Endometrium (tissue), 2 donors: ENCODE measurements around the gene PCDHGC4.
A peak's percentile ranks its signal among the peaks of the same experiment; 100 is the strongest.

Source experiments
- FAIRE-seq: peaks from 2 replicates; lab custom pipeline; 2012; peaks lifted over from hg19 to GRCh38; lab: Jason Lieb, UNC
- donor health status: control.
- donor health status: control.

Gene PCDHGC4

DNA sequence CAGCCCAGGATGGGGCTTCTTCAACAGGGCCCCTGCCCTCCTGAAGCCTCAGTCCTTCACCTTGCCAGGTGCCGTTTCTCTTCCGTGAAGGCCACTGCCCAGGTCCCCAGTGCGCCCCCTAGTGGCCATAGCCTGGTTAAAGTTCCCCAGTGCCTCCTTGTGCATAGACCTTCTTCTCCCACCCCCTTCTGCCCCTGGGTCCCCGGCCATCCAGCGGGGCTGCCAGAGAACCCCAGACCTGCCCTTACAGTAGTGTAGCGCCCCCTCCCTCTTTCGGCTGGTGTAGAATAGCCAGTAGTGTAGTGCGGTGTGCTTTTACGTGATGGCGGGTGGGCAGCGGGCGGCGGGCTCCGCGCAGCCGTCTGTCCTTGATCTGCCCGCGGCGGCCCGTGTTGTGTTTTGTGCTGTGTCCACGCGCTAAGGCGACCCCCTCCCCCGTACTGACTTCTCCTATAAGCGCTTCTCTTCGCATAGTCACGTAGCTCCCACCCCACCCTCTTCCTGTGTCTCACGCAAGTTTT, 27.6 kb downstream of the PCDHGC4 start:
- no peak for FAIRE-seq

DNA sequence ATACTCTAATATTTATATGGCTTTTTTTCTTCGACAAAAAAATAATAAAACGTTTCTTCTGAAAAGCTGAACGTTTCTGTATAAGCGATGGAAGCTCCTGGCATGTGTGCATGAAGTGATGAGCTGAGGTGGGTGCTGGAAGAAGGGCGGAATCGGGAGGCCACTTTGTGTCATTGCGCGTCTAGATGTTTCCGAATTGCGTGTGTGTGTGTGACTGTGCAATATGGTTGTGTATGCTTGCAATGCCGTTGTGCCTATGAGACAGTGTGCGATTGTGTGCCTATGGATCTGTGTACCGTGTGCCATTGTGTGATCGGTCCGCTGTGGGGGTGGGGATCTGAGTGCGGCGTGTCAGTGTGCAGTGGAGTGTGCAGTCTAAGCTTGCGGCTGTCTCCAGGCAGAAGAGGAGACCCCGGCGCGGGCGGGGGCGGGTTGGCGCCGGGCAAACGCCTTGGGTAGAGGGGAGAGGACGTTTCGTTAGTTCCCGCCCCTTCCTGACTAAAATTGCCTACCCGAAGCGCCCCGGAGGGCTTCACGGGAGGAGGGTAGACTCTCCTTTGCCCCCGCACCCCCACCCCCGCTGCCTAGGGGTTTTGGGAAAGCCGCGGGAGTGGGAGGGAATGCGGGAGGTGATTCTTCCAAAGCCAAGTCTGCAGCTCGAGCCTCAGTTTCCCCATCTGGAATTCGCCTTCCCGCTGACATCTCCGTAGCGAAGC, 28.2 kb downstream of the PCDHGC4 start:
- FAIRE-seq: no peak

DNA sequence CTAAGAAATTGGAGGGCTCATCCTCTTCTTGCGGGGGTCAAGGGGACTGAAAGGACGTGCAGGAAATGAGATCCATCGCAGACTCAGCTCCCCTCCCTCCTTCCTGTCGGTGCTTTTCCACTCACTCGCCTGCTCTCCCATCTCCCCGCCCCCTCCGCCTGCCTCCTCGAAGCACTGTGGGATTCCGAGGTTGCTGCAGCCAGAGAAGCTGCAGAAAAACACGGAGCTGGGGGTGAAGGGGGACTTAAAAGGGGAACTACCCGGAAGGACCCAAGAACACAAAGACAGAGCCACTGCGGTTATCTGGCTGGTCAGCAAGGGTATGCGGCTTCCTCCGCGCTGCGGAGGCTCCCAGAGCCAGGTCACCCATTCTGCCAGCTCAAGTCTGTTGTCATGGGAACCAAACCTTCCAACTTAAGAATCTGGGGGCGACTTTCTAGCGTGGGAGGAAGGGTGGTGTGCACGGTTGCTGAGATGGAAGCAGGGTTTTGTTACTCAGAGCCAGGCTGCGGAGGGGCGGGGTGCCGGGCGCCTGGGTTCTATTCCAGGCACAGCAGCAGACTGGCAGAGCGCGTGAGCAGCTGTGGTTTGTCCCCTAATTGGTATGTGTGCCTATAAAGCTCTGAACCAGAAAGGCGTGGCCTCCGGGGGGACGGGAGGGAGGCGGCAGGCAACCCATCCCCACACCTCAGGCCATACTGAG, 28.9 kb downstream of the PCDHGC4 start:
- FAIRE-seq: peak; percentile 21

DNA sequence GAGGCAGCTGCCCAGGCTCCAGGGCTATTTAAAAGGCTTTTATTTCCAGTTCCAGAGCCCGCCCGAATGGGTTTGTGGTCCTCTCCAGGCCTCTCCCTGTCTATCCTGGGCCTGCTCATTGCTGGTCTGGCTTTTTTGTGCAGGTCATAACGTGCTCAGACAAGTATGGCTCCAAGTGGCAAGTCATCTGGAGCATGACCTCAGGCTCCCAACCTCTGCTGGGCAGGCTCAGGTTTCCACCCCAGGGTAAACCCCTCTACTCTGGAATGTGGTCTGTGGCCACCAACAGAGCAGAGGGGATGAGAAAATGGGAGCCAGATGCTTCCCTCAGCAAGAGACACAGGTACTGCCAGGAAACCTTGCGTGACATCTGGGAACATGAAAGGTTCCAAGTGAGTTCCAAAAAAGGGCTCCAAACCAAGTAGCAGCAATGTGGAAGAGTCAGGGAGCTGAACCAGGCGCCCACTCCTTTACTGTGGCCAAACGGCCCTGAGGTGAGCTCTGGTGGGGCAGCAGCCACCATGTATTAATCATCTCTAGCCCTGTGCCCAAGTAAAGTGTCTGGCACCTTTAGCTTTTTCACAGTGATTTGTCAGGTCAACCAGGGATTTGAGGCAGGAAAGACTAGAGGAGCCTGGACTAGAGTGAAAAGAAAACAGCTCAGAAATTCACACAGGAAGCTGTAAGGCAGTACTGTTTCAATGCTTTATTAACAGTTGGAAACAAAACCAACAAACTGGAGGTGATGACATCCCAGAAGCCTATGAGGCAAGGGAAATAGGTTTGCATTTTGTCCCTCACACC, 29.7 kb downstream of the PCDHGC4 start:
- no peak for FAIRE-seq

- FAIRE-seq: no peak
Measured at GRCh38 chr5:141515141-141515540, 30.3 kb downstream of the PCDHGC4 start.

DNA sequence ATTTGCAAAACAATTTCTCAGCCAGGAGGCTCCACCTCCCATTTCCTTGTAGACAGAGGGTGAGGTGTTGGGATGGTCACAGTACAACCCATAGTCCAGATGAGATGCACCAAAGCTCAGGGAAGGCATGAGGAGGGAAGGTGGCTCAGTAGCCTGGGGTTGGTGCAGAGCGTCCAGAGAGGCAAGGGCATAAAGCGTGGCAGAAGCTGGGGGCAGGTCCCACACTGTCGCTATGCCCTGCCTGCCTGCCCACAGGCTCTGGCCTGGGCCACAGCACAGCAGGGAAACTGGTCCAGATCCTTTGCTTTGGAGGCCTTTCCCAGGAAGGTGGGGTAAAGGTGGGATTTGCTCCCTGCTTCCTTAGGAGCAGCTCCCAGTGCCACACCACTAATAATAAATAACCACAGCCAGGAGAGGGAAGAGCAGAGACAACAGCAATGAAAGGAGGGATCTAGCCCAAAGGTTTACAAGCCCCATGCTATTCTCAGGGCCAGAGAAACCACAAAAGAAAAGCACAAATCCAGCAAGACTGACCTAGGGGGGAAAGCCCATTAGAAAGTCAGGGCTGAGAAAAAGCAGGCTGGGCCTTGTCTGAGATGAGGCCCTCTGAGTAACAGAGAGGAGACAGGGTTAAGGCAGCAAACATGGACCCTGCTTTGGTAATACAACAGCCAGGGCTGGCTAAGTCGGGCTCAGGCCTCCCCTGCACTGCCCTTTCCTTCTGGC, 31.3 kb downstream of the PCDHGC4 start:
- no peak for FAIRE-seq

DNA sequence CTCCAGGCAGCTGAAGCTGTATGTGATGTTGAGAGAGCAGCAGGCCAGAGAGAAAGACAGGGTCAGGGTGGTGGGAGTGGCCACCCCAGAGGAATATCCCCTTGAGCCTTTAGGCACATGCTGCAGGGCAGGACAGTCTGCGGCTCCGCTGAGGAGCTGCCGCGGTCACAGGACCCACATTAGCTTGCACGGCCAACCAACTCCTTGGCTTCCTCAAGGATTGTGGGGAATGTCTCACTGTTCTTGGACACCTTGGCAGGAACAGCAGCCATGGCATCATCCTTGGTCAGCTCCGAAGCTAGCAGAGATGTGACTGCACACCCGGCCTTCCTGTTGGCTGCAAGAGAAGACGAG, 31.8 kb downstream of the PCDHGC4 start:
- no peak for FAIRE-seq

DNA sequence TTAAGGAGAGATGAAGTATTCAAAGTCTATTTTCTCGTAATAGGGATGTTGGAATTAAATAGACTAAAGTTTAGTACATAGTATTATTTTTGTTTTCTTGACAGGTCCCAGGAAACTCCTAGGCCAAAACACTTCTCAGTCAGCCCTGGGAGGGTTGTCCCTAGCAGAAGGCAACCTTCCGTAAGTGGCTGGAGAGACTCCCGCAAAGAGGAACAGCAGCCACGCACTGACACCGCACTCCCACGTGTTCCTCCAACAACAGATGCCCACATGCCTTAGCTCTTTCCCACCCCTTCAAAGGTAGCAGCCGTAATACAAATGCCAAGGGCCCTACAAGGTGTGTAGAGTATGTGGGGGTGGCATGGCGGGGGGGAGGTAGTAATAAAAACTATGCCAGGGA, 32.5 kb downstream of the PCDHGC4 start:
- no peak for FAIRE-seq

DNA sequence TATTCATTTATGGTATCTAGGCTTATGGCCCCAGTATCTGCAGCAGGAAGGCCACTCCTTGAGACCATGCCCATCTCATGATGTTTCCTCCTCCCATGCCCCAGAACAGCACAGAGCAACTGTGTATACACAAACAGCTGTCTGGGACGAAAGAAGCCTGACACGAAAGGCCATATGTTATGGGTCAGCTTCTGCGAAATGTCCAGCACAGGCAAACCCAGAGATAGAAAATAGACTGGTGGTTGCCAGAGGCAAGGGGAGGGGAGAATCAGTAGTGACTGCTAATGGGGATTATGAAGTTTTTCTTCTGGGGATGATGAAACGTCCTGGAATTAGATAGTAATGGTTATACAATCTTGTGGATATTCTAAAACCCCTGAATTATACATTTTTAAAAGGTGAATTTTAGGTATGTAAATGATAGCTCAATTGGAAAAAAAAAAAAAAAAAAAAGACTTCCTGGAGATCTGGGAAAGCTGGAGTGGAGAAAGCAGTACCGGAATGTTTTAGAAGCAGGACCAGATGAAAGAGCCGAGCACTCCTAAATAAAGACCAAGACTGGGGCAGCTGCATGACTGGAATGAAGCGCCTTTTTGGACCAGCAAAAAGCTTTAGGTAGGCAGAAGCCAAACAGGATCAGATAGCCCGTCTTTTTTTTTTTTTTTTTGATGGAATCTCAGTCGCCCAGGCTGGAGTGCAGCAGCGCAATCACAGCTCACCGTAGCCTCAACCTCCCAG, 33.2 kb downstream of the PCDHGC4 start:
- FAIRE-seq: no peak

- FAIRE-seq: no peak
Measured at GRCh38 chr5:141518618-141519015, 33.8 kb downstream of the PCDHGC4 start.

DNA sequence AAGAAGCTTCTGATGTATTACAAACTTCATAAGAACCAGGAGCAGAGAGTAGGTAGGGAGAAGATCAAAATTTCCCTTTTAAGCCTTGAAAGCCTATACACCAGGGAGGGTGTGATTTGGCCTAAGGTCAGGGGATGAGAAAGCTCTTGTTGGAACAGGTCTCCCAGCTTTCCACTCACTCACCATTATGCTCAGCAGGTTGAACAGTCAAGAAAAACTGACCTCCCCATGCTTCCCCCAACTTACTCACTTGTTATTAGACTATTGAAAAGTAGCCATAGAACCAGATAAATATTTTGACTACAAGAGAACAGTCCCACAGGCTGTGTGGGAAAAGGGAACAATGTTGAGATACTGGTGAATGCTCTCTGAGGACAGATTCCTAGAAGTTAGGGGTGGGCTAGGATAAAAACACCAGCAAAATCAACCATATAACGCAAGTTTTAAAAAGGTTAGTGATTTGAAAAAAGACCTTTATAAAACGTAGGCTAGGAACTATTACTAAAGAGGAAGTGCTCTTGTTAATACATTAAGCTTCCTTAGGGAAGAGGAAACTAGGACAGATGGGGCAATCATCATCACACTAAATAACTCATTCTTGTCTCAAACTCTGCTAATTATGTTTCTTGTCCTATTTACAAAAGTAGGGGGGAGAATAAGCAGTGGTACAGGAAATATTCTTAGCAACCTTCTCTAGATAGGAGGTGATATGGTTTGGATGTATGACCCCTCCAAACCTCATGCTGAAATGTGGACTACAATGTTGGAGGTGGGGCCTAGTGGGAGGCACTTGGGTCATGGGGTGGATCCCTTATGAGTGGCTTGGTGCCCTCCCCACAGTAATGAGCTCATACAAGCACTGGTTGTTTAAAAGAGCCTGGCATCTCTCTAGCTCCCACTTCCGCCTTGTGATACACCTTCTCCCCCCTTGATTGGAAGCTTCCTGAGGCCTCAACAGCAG, 35.1 kb downstream of the PCDHGC4 start:
- no peak for FAIRE-seq

DNA sequence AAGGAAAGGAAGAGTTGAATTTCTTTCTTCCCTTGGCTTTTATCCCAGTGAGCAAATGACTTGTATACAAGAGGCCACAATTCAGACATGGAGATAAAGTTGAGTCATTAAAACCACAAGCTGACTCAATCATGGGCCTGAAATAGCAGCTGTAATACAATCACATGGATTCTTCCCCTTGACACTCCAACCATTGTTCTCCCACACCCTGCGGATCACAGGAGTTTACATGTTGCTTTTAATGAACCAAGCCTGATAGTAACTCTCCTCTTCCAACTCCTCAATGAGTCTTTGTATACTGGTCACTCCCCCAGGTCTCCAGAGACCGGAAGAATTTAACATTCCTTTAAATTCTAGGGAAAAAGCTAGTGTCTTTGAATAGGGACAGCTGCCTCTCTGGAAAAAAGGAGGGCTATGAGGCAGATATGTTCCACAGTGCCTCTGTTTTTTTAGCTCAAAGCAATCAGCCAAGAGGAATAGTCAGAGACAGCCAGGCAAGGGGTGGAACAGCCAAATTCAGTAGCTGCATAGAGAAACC, 36.5 kb downstream of the PCDHGC4 start:
- FAIRE-seq: peak; percentile 74

- FAIRE-seq: no peak
Measured at GRCh38 chr5:141522301-141522700, 37.5 kb downstream of the PCDHGC4 start.

- FAIRE-seq: no peak
Measured at GRCh38 chr5:141523991-141524390, 39.2 kb downstream of the PCDHGC4 start.

DNA sequence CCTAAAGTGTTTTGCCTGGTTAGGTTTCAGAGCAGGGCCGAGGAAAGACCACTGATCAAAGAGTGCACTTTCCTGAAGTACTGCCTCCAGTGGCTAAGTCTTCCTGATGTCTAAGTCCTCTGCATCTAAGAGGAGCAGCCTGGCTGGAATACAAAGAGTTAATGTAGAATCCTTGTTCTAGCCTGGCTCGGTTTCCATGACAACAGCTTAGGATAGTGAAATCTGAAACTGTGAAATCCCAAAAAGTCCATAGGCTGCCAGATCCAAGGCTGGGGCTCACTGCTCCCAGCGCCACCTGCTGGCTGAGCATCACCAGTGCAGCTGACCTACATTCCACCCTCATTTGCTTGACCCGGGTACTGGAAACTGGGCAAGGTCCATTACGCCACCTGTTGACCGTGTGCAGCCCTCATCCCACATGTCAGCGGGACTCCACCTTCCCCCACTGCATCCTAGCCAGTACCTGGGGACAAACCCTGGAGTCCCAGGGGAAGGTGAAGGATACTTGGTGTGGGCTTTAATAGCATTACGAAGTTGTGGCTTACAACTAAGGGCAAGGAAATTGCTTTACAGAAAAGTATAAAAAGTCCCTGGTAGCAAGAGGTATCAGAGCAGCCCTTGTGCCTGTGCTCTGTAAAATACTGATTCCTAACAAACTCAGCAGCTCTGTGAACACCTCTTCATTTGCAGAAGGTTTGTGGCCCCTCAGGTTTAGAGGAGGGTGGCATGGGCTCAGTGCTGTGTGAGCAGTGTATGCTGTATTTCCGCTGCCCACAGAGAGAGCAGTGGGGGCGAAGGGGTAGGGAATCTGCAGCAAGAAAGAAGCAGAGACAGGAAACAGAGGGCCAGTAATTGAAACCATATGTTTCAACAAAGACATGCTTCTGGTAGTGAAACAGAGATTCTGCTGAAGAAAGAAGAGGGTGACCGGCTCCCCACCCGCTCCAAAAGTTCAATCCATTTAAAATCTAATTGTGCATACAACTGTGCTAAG, 40.1 kb downstream of the PCDHGC4 start:
- peak; percentile 82 for FAIRE-seq

- FAIRE-seq: no peak
Measured at GRCh38 chr5:141525653-141526052, 40.8 kb downstream of the PCDHGC4 start.

GRCh38 chr5:141527426-141527825, 42.6 kb downstream of the PCDHGC4 start:
- no peak for FAIRE-seq

DNA sequence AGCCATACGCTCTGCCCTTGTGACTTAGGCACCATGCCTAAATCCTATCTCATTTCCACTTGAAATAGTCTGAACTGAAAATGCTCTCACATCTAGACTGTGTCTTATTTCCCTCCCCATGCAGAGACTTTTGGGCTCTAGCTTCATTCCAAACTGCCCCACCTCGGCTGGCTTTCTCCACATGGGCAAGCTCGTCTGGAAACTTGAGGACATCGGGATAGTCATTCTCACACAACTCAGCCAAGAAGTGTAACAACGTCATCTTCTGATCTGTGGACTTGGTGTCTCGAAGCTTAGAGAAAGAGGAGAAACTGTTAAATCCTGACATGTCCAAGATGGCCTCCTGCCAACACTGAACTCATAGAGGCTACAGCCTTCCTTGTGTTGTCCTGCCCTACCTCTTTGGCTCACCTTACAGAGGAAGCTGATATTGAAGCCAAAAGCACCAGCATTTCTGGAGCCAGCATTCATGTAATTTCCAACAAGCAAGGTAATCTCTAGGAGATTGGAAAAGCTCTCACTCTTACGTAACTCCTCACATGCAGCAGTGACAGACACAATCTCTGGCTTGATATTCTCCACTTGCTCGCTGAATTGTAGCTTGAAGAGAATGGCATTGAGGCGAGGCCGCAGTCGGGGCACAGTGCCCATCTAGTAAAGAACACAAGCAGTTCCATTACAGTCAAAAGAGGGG, 43.6 kb downstream of the PCDHGC4 start:
- no peak for FAIRE-seq
